Fibroblast of skin of right quadriceps (primary cell): ENCODE data around the gene CINP.
"Not testable (repeated sequence)": the region's sequence is repeated elsewhere in the genome, so short reads cannot be mapped to it uniquely, and the experiment has no call there.

Experiments used
- DNase-seq: peaks from one replicate; pipeline ENCODE4 v3.0.0-alpha.2; 2013

Gene CINP

DNA sequence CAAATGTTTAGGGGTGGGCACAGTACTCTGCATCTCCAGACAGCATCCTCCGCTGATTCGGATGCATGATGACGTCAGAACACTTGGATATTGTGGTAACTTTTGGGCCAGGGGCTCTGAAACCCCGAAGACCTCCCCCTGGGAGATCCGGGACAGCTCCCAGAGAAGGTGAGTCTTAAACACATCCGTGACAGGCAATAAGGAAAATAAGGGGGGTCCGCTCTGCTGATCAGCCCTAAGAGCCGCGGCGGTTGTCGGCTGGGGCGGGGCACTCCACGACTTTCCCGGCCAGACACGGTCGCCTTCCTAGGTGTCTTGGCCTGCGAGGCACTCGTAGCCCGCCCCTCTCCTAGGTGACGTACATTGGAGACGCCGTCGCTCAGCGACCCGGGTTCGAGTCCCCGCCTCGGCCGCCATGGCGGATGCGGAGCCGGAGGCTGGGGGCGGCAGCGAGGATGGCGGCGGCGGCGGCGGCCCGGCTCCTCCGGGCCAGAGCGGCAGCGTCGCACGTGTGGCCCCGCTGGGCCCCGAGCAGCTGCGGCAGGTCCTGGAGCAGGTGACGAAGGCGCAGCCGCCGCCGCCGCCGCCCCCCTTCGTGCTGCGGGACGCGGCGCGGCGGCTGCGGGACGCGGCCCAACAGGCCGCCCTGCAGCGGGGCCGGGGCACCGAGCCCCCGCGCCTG lies 43.2 kb downstream of the CINP start, which contains the start of gene ZNF839:
TSS of gene ZNF839 (plus strand) at position 396 of the 682 bp plus-strand sequence. CDS start at position 416, 20 bp downstream.
- DNase-seq = peak; percentile 90

DNA sequence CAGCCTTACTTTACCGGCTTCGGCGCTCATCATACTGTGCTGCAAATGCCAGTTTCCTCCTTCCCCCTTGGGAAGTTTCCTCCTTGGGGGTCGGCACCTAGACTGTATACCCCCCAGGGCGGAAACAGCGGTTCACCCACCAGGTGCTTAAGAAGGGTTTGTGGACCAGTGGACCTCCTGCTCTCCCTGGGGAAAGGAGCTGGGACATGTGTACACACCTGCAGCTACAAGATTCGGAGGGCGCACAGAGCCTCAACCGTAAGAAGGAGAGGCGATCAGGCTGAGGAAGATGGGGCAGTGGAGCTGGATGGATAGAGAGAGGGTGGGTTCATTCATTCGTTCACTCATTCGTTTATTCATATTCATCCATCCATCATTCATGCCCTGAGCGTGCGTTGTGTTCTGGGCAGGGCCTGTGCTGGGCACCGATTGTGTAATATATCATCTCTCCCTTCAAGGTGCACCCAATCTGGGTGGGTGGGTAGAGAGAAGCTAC lies 43.9 kb downstream of the CINP start:
- DNase-seq = no peak

DNA sequence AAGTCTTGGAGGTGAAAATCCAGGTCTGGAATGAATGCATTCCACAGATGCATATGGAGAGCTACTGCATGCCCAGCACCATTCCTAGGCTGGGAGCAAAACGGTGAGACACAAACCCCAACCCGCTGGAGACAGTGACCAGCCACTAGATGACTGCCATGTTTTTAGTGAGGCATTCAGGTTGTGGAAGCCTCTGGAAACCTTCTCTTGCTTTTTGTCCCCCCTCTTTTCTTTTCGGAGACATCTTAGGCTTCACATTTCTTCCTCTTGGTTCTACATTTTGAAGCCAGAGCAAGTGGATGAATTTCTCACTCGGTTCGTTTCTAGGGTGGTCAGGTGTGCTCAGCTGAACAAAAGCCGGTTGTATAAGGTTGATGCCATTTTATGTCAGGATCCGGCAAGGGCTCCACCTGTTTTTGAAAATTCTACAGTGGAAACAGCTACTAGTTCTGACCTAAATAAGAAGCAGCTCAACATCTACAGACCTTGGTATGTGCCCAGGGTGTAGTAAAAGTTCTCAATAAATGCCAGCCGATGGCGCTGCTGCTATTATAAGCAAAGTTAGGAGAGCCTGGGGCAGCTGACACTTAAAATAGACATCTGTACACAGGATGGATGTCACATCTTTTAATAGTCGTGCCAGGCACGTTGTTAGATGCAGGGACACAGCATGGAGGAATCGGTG lies 45.0 kb downstream of the CINP start:
- DNase-seq = no peak

DNA sequence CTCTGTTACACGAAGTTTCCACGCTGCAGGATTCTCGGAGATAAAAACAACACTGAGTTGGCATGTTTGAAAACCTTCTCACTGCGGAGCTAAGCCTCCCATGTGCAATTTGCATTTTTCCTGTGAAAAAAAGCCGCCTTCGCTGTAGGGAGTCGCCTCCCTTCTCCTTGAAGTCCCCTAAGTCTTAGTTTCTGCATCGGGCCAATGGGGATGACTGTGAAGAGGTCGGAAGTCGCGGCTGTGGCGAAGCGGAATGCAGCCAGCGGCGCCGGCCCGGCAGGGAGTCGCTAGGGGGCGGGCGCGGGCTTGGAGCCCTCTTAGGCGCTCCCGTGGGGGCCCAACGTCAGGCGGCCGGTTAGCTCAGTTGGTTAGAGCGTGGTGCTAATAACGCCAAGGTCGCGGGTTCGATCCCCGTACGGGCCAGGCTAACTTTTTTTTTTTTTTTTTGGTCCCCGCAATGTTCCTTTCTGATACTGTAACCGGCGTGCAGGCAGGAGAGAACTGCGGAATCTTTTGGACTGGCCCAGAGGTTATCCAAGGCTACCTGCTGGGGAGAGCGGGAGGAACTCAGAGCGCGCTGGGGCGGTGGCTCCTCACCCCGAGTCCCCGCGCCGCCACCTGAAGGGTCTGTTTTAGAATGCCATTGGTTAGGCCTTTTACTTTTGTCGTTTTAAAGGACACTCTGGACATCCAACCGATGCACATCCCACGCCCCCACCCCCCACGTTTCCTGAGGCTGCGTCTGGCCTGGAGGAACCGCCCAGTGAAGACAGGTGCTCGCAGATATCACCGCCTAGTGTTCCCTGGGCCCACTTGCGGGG lies 45.7 kb downstream of the CINP start:
- peak; percentile 93 for DNase-seq

DNA sequence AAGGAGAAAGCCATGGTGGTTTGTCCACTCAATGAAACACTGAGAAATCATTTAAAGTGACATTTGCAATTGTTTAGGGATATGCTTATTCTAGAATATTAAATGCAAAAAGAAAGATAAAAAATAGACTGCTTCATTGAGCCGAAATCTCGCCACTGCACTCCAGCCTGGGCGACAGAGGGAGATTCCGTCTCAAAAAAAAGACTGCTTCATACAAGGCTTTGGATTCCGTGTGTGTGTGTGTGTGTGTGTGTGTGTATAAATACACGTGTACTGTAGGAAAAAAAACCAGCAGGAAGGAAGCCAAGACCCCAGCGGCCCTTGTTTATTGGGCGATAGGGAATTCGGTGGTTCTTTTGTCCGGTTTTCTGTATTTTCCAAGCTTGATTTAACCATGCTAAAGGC lies 46.4 kb downstream of the CINP start:
- peak; percentile 84 for DNase-seq

DNA sequence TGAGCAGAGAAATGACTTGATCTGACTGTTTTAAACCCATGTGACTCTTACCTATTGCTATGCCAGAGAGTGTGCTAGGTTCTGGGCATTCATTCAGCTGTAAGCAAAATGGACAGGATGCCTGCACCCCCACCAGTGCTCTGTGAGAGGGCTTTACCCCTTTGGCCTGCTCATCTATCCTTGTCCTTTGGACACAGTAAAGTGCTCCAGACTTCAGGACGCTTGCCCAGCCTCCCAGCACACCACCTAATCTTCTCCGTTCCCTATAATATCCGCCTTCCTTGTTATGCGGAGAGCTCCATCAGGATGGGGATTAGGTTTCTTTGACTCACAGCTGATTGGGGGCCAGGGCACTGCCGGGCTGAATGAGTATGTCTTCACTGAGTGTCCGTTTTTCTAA lies 47.6 kb downstream of the CINP start:
- DNase-seq = no peak

DNA sequence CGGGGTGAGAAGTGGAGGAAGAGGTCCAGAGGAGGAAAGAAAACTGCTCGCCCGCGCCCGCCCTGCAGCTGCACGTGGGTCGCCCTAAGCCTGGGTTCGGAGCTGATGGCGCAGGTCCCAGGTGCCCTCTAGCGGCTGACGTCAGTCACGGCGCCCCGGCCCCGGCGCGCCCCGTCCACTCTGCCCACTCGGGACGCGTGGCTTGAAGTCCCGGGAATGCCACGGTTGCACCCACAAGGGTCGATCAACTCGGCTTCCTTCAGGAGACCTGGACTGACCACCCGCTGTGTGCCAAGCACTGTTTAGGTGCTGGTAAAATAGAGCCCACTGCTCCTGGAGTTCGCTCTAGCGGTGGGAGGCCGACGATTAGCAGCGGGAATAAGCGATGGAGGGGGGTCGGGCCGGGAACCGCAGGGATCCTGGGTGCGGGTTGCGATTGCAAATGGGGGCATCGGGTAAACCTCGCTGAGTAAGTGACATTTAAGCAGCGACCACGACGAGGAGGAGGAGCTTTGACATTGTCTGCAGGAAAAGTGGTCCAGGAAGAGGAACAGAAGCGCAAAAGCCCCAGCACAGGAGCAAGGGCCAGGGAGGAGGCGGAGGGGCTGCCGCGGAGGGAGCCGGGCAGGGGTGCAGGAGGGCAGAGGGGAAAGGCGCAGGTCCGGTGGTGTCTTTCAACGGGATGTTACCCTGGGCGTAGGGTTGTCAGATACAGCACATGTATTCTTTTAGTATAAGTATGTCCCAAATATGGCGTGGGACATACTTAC lies 48.3 kb downstream of the CINP start:
- peak; percentile 76 for DNase-seq

DNA sequence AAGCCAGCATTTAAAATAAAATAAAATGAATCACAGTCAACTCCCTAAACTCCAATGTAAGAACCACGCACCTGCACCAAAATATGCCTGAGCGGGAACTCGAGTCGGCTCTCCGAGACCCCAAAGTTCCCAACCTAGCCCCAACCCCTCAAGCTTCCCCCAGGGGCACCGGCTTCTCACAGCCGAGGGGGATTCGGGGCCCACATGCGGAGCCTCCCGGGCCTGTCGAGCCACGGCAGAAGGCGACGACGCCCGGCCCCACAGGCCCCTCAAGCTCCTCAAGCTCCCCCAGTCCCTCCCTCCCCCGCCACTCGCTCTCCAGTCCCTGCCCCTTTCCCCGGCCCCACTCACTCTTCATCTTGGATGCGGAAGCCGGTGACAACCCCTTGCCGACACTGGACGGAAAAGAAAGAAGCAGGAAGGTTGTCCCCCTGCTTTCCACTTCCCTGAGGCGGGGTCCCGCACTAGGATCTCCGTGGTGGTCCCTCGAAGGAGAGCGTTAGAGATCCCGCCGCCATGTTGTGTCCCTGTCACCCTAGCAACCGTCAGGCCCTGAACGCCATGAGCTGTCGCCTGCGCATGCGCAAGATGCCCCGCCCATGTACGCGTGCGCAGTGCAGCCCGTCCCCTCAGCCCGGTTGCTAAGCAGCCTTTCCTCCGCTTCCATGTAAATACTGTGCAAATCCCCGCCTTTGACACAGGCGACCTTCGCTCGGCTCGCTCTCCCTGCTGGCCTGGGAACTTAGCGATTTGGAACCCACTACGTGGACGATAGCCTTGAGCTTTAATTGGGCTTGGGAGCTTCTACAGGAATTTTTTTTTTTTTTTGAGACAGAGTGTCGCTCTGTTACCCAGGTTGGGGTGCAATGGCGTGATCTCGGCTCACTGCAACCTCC lies 57.8 kb downstream of the CINP start, which contains the start of gene MOK:
TSS of gene MOK (minus strand) at position 554 of the 896 bp plus-strand sequence. CDS start at position 358, 196 bp downstream.
- DNase-seq = peak; percentile 93

DNA sequence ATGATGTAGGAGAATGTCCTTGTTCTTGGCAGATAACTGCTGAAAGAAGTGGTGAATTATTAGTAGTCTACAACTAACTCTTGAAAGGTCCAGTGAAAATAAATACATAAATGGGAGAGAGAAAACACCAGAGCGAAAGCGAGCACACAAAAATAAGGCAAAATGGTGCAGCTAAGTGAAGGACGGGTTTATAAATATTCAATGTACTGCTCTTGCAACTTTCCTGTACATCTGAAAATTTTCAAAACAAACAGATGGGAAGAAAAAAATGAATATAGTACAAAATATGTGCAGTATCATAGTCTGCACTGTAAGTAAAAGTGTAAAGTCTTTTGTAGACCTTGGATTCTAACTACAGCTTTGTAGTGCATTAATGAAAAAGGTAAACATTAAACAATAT lies 59.0 kb downstream of the CINP start:
- no peak for DNase-seq

DNA sequence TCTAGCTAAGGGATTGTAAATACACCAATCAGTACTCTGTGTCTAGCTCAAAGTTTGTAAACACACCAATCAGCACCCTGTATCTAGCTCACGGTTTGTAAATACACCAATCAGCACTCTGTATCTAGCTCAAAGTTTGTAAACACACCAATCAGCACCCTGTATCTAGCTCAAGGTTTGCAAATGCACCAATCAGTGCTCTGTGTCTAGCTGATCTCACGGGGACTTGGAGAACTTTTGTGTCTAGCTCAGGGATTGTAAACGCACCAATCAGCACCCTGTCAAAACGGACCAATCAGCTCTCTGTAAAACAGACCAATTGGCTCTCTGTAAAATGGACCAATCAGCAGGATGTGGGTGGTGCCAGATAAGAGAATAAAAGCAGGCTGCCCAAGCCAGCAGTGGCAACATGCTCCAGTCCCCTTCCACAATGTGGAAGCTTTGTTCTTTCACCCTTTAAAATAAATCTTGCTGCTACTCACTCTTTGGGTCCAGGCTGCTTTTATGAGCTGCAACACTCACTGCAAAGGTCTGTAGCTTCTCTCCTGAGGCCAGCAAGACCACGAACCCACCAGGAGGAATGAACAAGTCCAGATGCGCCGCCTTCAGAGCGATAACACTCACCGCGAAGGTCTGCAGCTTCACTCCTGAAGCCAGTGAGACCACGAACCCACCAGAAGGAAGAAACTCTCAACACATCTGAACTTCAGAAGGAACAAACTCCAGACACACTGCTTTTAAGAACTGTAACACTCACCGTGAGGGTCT lies 64.2 kb downstream of the CINP start:
- DNase-seq = not testable (repeated sequence)
